ENCODE results near the gene COG7.
"Not testable (repeated sequence)": the region's sequence is repeated elsewhere in the genome, so short reads cannot be mapped to it uniquely, and the experiment has no call there.

Gene COG7

DNA sequence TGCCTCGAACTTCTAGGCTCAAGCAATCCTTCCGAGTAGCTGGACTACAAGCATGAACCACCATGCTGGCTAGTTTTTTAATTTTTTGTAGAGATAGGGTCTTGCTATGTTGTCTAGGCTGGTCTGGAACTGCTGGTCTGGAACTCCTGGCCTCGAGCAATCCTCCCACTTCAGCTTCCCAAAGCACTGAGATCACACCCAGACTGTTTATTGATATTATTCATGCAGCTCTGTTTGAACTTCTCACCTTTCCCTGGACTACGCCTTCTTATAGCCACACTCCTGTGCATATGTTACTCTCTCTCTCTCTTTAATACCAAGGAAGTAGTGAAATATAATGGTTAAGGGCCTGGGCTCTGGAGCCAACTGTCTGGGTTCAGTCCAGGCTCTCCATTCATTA, 4.6 kb downstream of the COG7 start:
- H3K4me2 ChIP-seq (ENCODE audit: low read depth, low read length, poor library complexity, severe bottlenecking): no peak overlapping the region

GRCh38 chr16:23437542-23437941, 15.4 kb downstream of the COG7 start:
- H3K4me3 ChIP-seq (ENCODE audit: low read length, poor library complexity, severe bottlenecking); H3K4me2 ChIP-seq (ENCODE audit: low read depth, low read length, poor library complexity, severe bottlenecking); H3K9me2 ChIP-seq (replicated peaks; ENCODE audit: low read depth, low read length); H3K27me3 ChIP-seq (ENCODE audit: insufficient read depth, low read length, poor library complexity, severe bottlenecking); H2AFZ ChIP-seq (ENCODE audit: low read length); H3K4me1 ChIP-seq (ENCODE audit: insufficient read depth, low read length, poor library complexity, severe bottlenecking); H3K9me3 ChIP-seq (ENCODE audit: insufficient read depth, low read depth, low read length); H4K20me1 ChIP-seq (ENCODE audit: insufficient read depth, low read length, poor library complexity, severe bottlenecking); H3F3A ChIP-seq (ENCODE audit: low read depth); H3K9ac ChIP-seq (ENCODE audit: low read depth, low read length, poor library complexity, severe bottlenecking); H3K79me2 ChIP-seq (ENCODE audit: insufficient read depth, low read length): not testable (repeated sequence)
- peaks cover 20% of the 10 kb centered on the region; the same call in 1 of the 2 replicates for H3K36me3 ChIP-seq (ENCODE audit: insufficient read depth, low read length)

More for the DNA sequence above, 4.6 kb downstream of the COG7 start:
- Histone ChIP-seq H3F3A (ENCODE audit: low read depth) (no peaks in the 10 kb centered on the region), H2AFZ (ENCODE audit: low read length) (no peak overlapping the region), H3K9me2 (replicated peaks; ENCODE audit: low read depth, low read length) (no peaks in the 10 kb centered on the region), H3K36me3 (ENCODE audit: insufficient read depth, low read length) (peaks cover 16% of the 10 kb centered on the region; the same call in 1 of the 2 replicates), H3K4me3 (ENCODE audit: low read length, poor library complexity, severe bottlenecking) (no peak overlapping the region), H3K9ac (ENCODE audit: low read depth, low read length, poor library complexity, severe bottlenecking) (no peak overlapping the region), H4K20me1 (ENCODE audit: insufficient read depth, low read length, poor library complexity, severe bottlenecking) (peaks cover 3% of the 10 kb centered on the region), H3K4me1 (ENCODE audit: insufficient read depth, low read length, poor library complexity, severe bottlenecking) (peaks cover 19% of the 10 kb centered on the region), H3K79me2 (ENCODE audit: insufficient read depth, low read length) (peaks cover 15% of the 10 kb centered on the region), H3K27me3 (ENCODE audit: insufficient read depth, low read length, poor library complexity, severe bottlenecking) (no peaks in the 10 kb centered on the region), H3K9me3 (ENCODE audit: insufficient read depth, low read depth, low read length) (no peaks in the 10 kb centered on the region)
- no peak for TF ChIP-seq EZH2phosphoT487 (IDR thresholded peaks at IDR 0.05; ENCODE audit: borderline replicate concordance)
- TF ChIP-seq, protein P1, sequence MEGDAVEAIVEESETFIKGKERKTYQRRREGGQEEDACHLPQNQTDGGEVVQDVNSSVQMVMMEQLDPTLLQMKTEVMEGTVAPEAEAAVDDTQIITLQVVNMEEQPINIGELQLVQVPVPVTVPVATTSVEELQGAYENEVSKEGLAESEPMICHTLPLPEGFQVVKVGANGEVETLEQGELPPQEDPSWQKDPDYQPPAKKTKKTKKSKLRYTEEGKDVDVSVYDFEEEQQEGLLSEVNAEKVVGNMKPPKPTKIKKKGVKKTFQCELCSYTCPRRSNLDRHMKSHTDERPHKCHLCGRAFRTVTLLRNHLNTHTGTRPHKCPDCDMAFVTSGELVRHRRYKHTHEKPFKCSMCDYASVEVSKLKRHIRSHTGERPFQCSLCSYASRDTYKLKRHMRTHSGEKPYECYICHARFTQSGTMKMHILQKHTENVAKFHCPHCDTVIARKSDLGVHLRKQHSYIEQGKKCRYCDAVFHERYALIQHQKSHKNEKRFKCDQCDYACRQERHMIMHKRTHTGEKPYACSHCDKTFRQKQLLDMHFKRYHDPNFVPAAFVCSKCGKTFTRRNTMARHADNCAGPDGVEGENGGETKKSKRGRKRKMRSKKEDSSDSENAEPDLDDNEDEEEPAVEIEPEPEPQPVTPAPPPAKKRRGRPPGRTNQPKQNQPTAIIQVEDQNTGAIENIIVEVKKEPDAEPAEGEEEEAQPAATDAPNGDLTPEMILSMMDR (conservative IDR thresholded peaks at IDR 0.05; ENCODE audit: low read length): no peak

DNA sequence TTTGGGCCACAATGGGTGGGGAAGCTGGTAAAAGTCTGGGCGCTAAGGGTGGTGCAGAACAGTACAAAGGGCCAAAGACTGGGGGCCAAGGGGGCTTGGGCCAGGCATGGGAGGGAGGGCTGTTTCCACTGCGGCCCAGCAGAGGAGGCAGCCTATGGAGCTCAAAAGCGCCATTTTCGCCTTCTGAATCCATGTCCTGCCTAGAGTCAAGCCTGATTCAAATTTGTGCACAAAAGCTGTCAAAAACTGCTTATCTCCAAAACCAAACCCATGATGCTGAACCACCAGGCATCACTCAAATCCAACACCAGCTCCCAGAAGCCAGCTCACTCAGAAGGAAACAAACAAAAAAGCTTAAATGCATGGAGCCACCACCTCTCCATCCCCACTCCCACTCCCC, 16.0 kb downstream of the COG7 start:
- H3K79me2 ChIP-seq (ENCODE audit: insufficient read depth, low read length): no peaks in the 10 kb centered on the region
- TF ChIP-seq, protein P1 (conservative IDR thresholded peaks at IDR 0.05; ENCODE audit: low read length): no peak
- no peak for TF ChIP-seq EZH2phosphoT487 (IDR thresholded peaks at IDR 0.05; ENCODE audit: borderline replicate concordance)
- no peaks in the 10 kb centered on the region for H3K9me2 ChIP-seq (replicated peaks; ENCODE audit: low read depth, low read length)
- no peaks in the 10 kb centered on the region for H3K9me3 ChIP-seq (ENCODE audit: insufficient read depth, low read depth, low read length)
- peaks cover 20% of the 10 kb centered on the region; the same call in 1 of the 2 replicates for H3K36me3 ChIP-seq (ENCODE audit: insufficient read depth, low read length)
- no peak overlapping the region for H3K4me2 ChIP-seq (ENCODE audit: low read depth, low read length, poor library complexity, severe bottlenecking)
- H3K9ac ChIP-seq (ENCODE audit: low read depth, low read length, poor library complexity, severe bottlenecking): no peak overlapping the region
- no peaks in the 10 kb centered on the region for H4K20me1 ChIP-seq (ENCODE audit: insufficient read depth, low read length, poor library complexity, severe bottlenecking)
- H3K4me3 ChIP-seq (ENCODE audit: low read length, poor library complexity, severe bottlenecking): no peak overlapping the region
- H3F3A ChIP-seq (ENCODE audit: low read depth): no peaks in the 10 kb centered on the region
- H2AFZ ChIP-seq (ENCODE audit: low read length): no peak overlapping the region
- H3K27me3 ChIP-seq (ENCODE audit: insufficient read depth, low read length, poor library complexity, severe bottlenecking): no peaks in the 10 kb centered on the region
- no peaks in the 10 kb centered on the region for H3K4me1 ChIP-seq (ENCODE audit: insufficient read depth, low read length, poor library complexity, severe bottlenecking)

DNA sequence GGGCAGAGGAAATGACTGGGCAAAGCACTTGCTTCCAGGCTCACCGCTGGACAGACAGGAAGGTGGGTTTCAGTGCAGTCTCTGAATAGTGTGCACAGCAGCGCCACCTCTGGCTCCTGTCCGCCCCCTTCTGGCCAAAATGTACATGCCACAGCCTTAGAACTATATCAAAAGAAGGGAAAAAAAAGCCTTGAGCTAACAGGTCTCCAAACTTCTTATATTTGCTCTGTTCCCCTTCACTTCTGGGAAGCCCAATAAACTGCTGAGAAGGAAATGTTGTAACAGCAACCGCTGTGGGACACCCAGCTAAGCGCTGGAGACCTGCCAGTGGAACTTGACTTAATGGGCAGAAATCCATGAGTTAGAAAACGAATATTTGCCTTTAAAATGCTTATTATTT, 17.5 kb downstream of the COG7 start:
- Histone ChIP-seq H3K36me3 (ENCODE audit: insufficient read depth, low read length) (peaks cover 24% of the 10 kb centered on the region; the same call in 1 of the 2 replicates), H3K9ac (ENCODE audit: low read depth, low read length, poor library complexity, severe bottlenecking) (no peak overlapping the region), H3F3A (ENCODE audit: low read depth) (no peaks in the 10 kb centered on the region), H3K27me3 (ENCODE audit: insufficient read depth, low read length, poor library complexity, severe bottlenecking) (no peaks in the 10 kb centered on the region), H3K4me1 (ENCODE audit: insufficient read depth, low read length, poor library complexity, severe bottlenecking) (no peaks in the 10 kb centered on the region), H3K4me3 (ENCODE audit: low read length, poor library complexity, severe bottlenecking) (no peak overlapping the region), H4K20me1 (ENCODE audit: insufficient read depth, low read length, poor library complexity, severe bottlenecking) (no peaks in the 10 kb centered on the region), H2AFZ (ENCODE audit: low read length) (no peak overlapping the region), H3K79me2 (ENCODE audit: insufficient read depth, low read length) (no peaks in the 10 kb centered on the region), H3K9me3 (ENCODE audit: insufficient read depth, low read depth, low read length) (no peaks in the 10 kb centered on the region), H3K4me2 (ENCODE audit: low read depth, low read length, poor library complexity, severe bottlenecking) (no peak overlapping the region), H3K9me2 (replicated peaks; ENCODE audit: low read depth, low read length) (no peaks in the 10 kb centered on the region)
- TF ChIP-seq, protein P1 (conservative IDR thresholded peaks at IDR 0.05; ENCODE audit: low read length): peak; percentile 96
- no peak for TF ChIP-seq EZH2phosphoT487 (IDR thresholded peaks at IDR 0.05; ENCODE audit: borderline replicate concordance)

All from Loucy (cell line).